H9 (cell line): ENCODE measurements around the gene GNAS-AS1. TPM values are rescaled to one million over a fixed set of nuclear protein-coding genes. Genes with fewer than 3 reads are reported as not detected.

Source experiments
- DNase-seq: peaks from one replicate; pipeline ENCODE4 v3.0.0-alpha.2; 2017
- H2AFZ ChIP-seq: one replicate; pipeline ENCODE4 v1.6.1; 2013; ENCODE audit warnings: mild to moderate bottlenecking, low read length, control low read depth, moderate library complexity
- H2AK5ac ChIP-seq: 2 replicates; pipeline ENCODE4 v1.6.1; 2013; ENCODE audit warnings: low read length, control low read depth, mixed read lengths; ENCODE audit not compliant: insufficient read length
- H2BK120ac ChIP-seq: one replicate; pipeline ENCODE4 v1.6.1; 2013; ENCODE audit warnings: low read depth, mild to moderate bottlenecking, low read length, control low read depth, inconsistent platforms; ENCODE audit not compliant: poor library complexity, severe bottlenecking
- H2BK12ac ChIP-seq: 2 replicates; pipeline ENCODE4 v1.6.1; 2013; ENCODE audit warnings: low read length, control low read depth, mixed read lengths, low read depth; ENCODE audit not compliant: insufficient read length
- H2BK15ac ChIP-seq: 2 replicates; pipeline ENCODE4 v1.6.1; 2013; ENCODE audit warnings: low read depth, low read length, control low read depth
- H2BK20ac ChIP-seq: one replicate; pipeline ENCODE4 v1.6.1; 2013; ENCODE audit warnings: low read depth, mild to moderate bottlenecking, low read length, control low read depth, inconsistent platforms; ENCODE audit not compliant: poor library complexity, severe bottlenecking
- H2BK5ac ChIP-seq: 2 replicates; pipeline ENCODE4 v1.6.1; 2013; ENCODE audit warnings: low read length, control low read depth, mixed read lengths; ENCODE audit not compliant: insufficient read length
- H3K14ac ChIP-seq: 2 replicates; pipeline ENCODE4 v1.6.1; 2013; ENCODE audit warnings: low read length, control low read depth; ENCODE audit not compliant: insufficient read depth
- H3K18ac ChIP-seq: 2 replicates; pipeline ENCODE4 v1.6.1; 2013; ENCODE audit warnings: low read depth, mild to moderate bottlenecking, mixed read lengths, low read length, control low read depth; ENCODE audit not compliant: insufficient read length
- H3K23ac ChIP-seq: 2 replicates; pipeline ENCODE4 v1.6.1; 2013; ENCODE audit warnings: low read length, control low read depth, mixed read lengths, low read depth; ENCODE audit not compliant: insufficient read length
- H3K23me2 ChIP-seq: 2 replicates; pipeline ENCODE4 v1.6.1; 2013; ENCODE audit warnings: low read depth, mild to moderate bottlenecking, mixed read lengths, low read length, control low read depth; ENCODE audit not compliant: insufficient read length, poor library complexity, severe bottlenecking
- H3K27ac ChIP-seq: 2 replicates; pipeline ENCODE4 v1.5.1; 2013; ENCODE audit warnings: low read length, control low read depth, mixed read lengths, low read depth; ENCODE audit not compliant: insufficient read length
- H3K27me3 ChIP-seq: 2 replicates; pipeline ENCODE4 v1.6.1; 2013; ENCODE audit warnings: low read length, control low read depth, inconsistent platforms; ENCODE audit not compliant: insufficient read depth
- H3K4ac ChIP-seq: 2 replicates; pipeline ENCODE4 v1.6.1; 2013; ENCODE audit warnings: low read depth, mild to moderate bottlenecking, control low read depth, inconsistent platforms, low read length, moderate library complexity
- H3K4me1 ChIP-seq: 2 replicates; pipeline ENCODE4 v1.6.1; 2013; ENCODE audit warnings: low read length, control low read depth, inconsistent platforms; ENCODE audit not compliant: insufficient read depth
- H3K4me2 ChIP-seq: 2 replicates; pipeline ENCODE4 v1.6.1; 2013; ENCODE audit warnings: low read length, control low read depth, mixed read lengths; ENCODE audit not compliant: insufficient read length, insufficient read depth
- H3K56ac ChIP-seq: 2 replicates; pipeline ENCODE4 v1.6.1; 2013; ENCODE audit warnings: low read depth, mild to moderate bottlenecking, mixed read lengths, low read length, control low read depth; ENCODE audit not compliant: insufficient read length
- H3K79me1 ChIP-seq: 2 replicates; pipeline ENCODE4 v1.6.1; 2013; ENCODE audit warnings: low read depth, mild to moderate bottlenecking, moderate library complexity, low read length, control low read depth, inconsistent platforms; ENCODE audit not compliant: insufficient read depth, poor library complexity, severe bottlenecking
- H3K79me2 ChIP-seq: 2 replicates; pipeline ENCODE4 v1.6.1; 2013; ENCODE audit warnings: low read length, control low read depth, inconsistent platforms; ENCODE audit not compliant: insufficient read depth
- H3K9ac ChIP-seq: 2 replicates; pipeline ENCODE4 v1.6.1; 2013; ENCODE audit warnings: low read length, control low read depth, mixed read lengths; ENCODE audit not compliant: insufficient read length; ENCODE audit errors: extremely low read depth
- H3K9me3 ChIP-seq: one replicate; pipeline ENCODE4 v1.6.1; 2013; ENCODE audit warnings: low read depth, low read length, inconsistent platforms; ENCODE audit not compliant: control insufficient read depth
- H3T11ph ChIP-seq: one replicate; pipeline ENCODE4 v1.6.1; 2013; ENCODE audit warnings: mild to moderate bottlenecking, low read length, control low read depth, inconsistent platforms
- H4K20me1 ChIP-seq: one replicate; pipeline ENCODE4 v1.6.1; 2013; ENCODE audit not compliant: control insufficient read depth, insufficient read length, insufficient read depth
- H4K5ac ChIP-seq: 2 replicates; pipeline ENCODE4 v1.6.1; 2013; ENCODE audit warnings: low read depth, mild to moderate bottlenecking, mixed read lengths, low read length, control low read depth; ENCODE audit not compliant: insufficient read length
- H4K8ac ChIP-seq: replicated peaks from 2 replicates; pipeline ENCODE4 v1.6.1; 2013; ENCODE audit warnings: low read length, control low read depth, mixed read lengths, low read depth; ENCODE audit not compliant: insufficient read length
- H4K91ac ChIP-seq: 2 replicates; pipeline ENCODE4 v1.6.1; 2013; ENCODE audit warnings: low read depth, mild to moderate bottlenecking, moderate library complexity, mixed read lengths, low read length, control low read depth; ENCODE audit not compliant: insufficient read length
- H3K27ac Mint-ChIP-seq, 3 experiments: 2 replicates in 2 of 3; 3 replicates in 1 of 3; pipeline ENCODE4 v1.8.0; 2020 to 2021; ENCODE audit warnings: mixed read lengths in 3 of 3, mild to moderate bottlenecking in 1 of 3, moderate library complexity in 1 of 3
- H3K27me3 Mint-ChIP-seq: 2 replicates; pipeline ENCODE4 v1.8.0; 2021; ENCODE audit warnings: low read depth, mild to moderate bottlenecking, moderate library complexity, mixed read lengths
- H3K36me3 Mint-ChIP-seq, 3 experiments: 2 replicates in 2 of 3; 3 replicates in 1 of 3; pipeline ENCODE4 v1.8.0; 2020 to 2021; ENCODE audit warnings: low read depth in 3 of 3, mixed read lengths in 3 of 3; ENCODE audit not compliant: insufficient read depth in 1 of 3
- H3K4me1 Mint-ChIP-seq, 2 experiments: 2 replicates each; pipeline ENCODE4 v1.8.0; 2020; ENCODE audit warnings: mixed read lengths in 2 of 2
- H3K4me3 Mint-ChIP-seq, 2 experiments: 2 replicates in 1 of 2; 3 replicates in 1 of 2; pipeline ENCODE4 v1.8.0; 2020 to 2021; ENCODE audit warnings: mild to moderate bottlenecking in 2 of 2, mixed read lengths in 2 of 2, moderate library complexity in 1 of 2
- H3K9me3 Mint-ChIP-seq, 2 experiments: 2 replicates in 1 of 2; 3 replicates in 1 of 2; pipeline ENCODE4 v1.8.0; 2020; ENCODE audit warnings: mild to moderate bottlenecking in 2 of 2, mixed read lengths in 2 of 2, moderate library complexity in 1 of 2
- CTCF ChIP-seq: fragments of 200-600 bp; sonication (generic); conservative IDR thresholded peaks from 3 replicates; pipeline ENCODE4 v1.8.0; 2021; ENCODE audit warnings: antibody characterized with exemption, mild to moderate bottlenecking
- WGBS: extraction: QIAGEN DNeasy Blood & Tissue Kit; methylation state at CpG from one replicate; pipeline ENCODE4 v1.1.7; 2013; ENCODE audit warnings: missing lambda C conversion rate, low lambda C conversion rate, mixed read lengths; ENCODE audit not compliant: insufficient read length; ENCODE audit errors: extremely low coverage; 5-methylcytosine and 5-hydroxymethylcytosine counted together
- total RNA-seq: library from RNA; stranded (reverse); gene quantifications from 2 replicates; pipeline ENCODE4 v1.2.1, GENCODE V29; 2021

Gene GNAS-AS1
- total RNA-seq, 1 experiment from 2014 or later: 11.3 TPM

- H3K79me2 ChIP-seq: no peaks in the 10 kb centered on the region
- no peak overlapping the region for H4K91ac ChIP-seq
- no peak overlapping the region for H3K18ac ChIP-seq
- no peaks in the 10 kb centered on the region for H3K23me2 ChIP-seq
- no peak overlapping the region for H3K56ac ChIP-seq
- H3K4me1 ChIP-seq: no peaks in the 10 kb centered on the region
- Mint-ChIP-seq H3K36me3 (peaks cover 4 to 5% (median 4%) of the 10 kb centered on the region in 3 experiments; a peak in 5 of 7 replicates), H3K4me3 (no peak overlapping the region), H3K27ac (no peak overlapping the region), H3K4me1 (peaks cover 9 to 19% of the 10 kb centered on the region in 2 experiments), H3K9me3 (peaks cover 2 to 3% of the 10 kb centered on the region in 2 experiments; a peak in 2 of 5 replicates), H3K27me3 (peaks cover 3% of the 10 kb centered on the region; the same call in 1 of the 2 replicates)
- DNase-seq: no peak
- no peak for TF ChIP-seq CTCF
- no peak overlapping the region for H2BK15ac ChIP-seq
- H2BK5ac ChIP-seq: no peak overlapping the region
- H2AFZ ChIP-seq: no peak overlapping the region
- no peak overlapping the region for H3K23ac ChIP-seq
- no peak overlapping the region for H3K27ac ChIP-seq
- no peak overlapping the region for H3K4ac ChIP-seq
- H3K27me3 ChIP-seq: no peaks in the 10 kb centered on the region
- H2BK12ac ChIP-seq: no peak overlapping the region
- H3K79me1 ChIP-seq: no peaks in the 10 kb centered on the region
- H4K20me1 ChIP-seq: no peaks in the 10 kb centered on the region
- H4K8ac ChIP-seq: no peak overlapping the region
- WGBS: no CpG with 5 or more reads among the region's 5 CpGs
- no peak overlapping the region for H2BK120ac ChIP-seq
- H3K9me3 ChIP-seq: no peaks in the 10 kb centered on the region
- H3K4me2 ChIP-seq: no peak overlapping the region
- H4K5ac ChIP-seq: no peak overlapping the region
- no peak overlapping the region for H2AK5ac ChIP-seq
- H3T11ph ChIP-seq: no peak overlapping the region
- no peak overlapping the region for H3K14ac ChIP-seq
- H2BK20ac ChIP-seq: no peak overlapping the region
- H3K9ac ChIP-seq: no peak overlapping the region
Observed at GRCh38 chr20:58867211-58867610, 16.5 kb upstream of the GNAS-AS1 start.
